HepG2 (cell line): ENCODE results near the gene GDPGP1. TPM values are rescaled to one million over a fixed set of nuclear protein-coding genes. Genes with fewer than 3 reads are reported as not detected.

Experiments
- ATAC-seq: fragments of 200-7000 bp; cut with Tn5 transposase; 3 replicates; pipeline ENCODE4 v1.9.1; 2020; ENCODE audit warnings: mild to moderate bottlenecking, moderate library complexity
- BruUV-seq: library from RNA; stranded (reverse); fragments of 400-500 nt; replicated peaks from 2 replicates; lab custom pipeline; 2021; lab: Mats Ljungman, UMichigan
- CTCF ChIA-PET: fragments of 300-600 bp; formaldehyde crosslinking; extraction: SDS; loops from one replicate; lab custom pipeline; 2021; ENCODE audit warnings: low total read pairs, inconsistent platforms, low intra/inter-chr PET ratio; lab: Yijun Ruan, JAX
- POLR2A ChIA-PET: fragments of 350-600 bp; sonication (Branson Sonifier 250); formaldehyde crosslinking; loops from one replicate; lab custom pipeline; 2020; ENCODE audit warnings: antibody characterized with exemption, inconsistent platforms; lab: Yijun Ruan, JAX
- DNase-seq: peaks from one replicate; pipeline ENCODE4 v3.0.0-alpha.2; 2015; ENCODE audit warnings: low spot score
- FAIRE-seq: peaks from 3 replicates; lab custom pipeline; 2011; peaks lifted over from hg19 to GRCh38; lab: Jason Lieb, UNC
- H2AFZ ChIP-seq: one replicate; pipeline ENCODE4 v1.6.1; 2011; ENCODE audit warnings: low read length, inconsistent platforms
- H3K27ac ChIP-seq: fragments of 300-600 bp; 3 replicates; pipeline ENCODE4 v1.8.0; 2011; ENCODE audit warnings: mixed run types, mild to moderate bottlenecking, mixed read lengths, low read length, inconsistent platforms; ENCODE audit not compliant: insufficient read depth; ENCODE audit errors: extremely low read length
- H3K27me3 ChIP-seq, 2 experiments: fragments of 200-600 bp in 1 of 2; 2 replicates in 1 of 2; 3 replicates in 1 of 2; pipeline versions ENCODE4 v1.6.0 to v1.8.0; 2011; ENCODE audit warnings: low read length in 2 of 2, mild to moderate bottlenecking in 2 of 2, moderate library complexity in 2 of 2, inconsistent platforms in 1 of 2; ENCODE audit not compliant: insufficient read depth in 2 of 2, control insufficient read depth in 1 of 2
- H3K36me3 ChIP-seq, 2 experiments: fragments of 200-600 bp in 1 of 2; replicated peaks in 1 of 2; 2 replicates in 1 of 2; 3 replicates in 1 of 2; pipeline versions ENCODE4 v1.5.1 to v1.8.0; 2011; ENCODE audit warnings: low read length in 2 of 2, inconsistent platforms in 1 of 2; ENCODE audit not compliant: insufficient read depth in 2 of 2, control insufficient read depth in 1 of 2
- H3K4me1 ChIP-seq: 2 replicates; pipeline ENCODE4 v1.5.1; 2012; ENCODE audit warnings: low read length, inconsistent platforms; ENCODE audit not compliant: insufficient read depth
- H3K4me2 ChIP-seq: 2 replicates; pipeline ENCODE4 v1.6.0; 2011; ENCODE audit warnings: low read depth, low read length, inconsistent platforms
- H3K4me3 ChIP-seq, 3 experiments: fragments of 200-600 bp in 1 of 3; sonication (generic), shearing (Covaris generic) in 1 of 3; replicated peaks in 1 of 3; 2 replicates each; pipeline ENCODE4 v1.5.1; 2011 to 2016; ENCODE audit warnings: low read length in 3 of 3, inconsistent platforms in 2 of 3, low read depth in 2 of 3, mild to moderate bottlenecking in 2 of 3, control low read depth in 1 of 3, mixed read lengths in 1 of 3; ENCODE audit not compliant: insufficient read depth in 1 of 3
- H3K79me2 ChIP-seq: one replicate; pipeline ENCODE4 v1.6.1; 2011; ENCODE audit warnings: low read length, inconsistent platforms; ENCODE audit not compliant: insufficient read depth
- H3K9ac ChIP-seq: 2 replicates; pipeline ENCODE4 v1.6.0; 2011; ENCODE audit warnings: mild to moderate bottlenecking, low read depth, low read length, inconsistent platforms; ENCODE audit not compliant: insufficient read depth
- H3K9me3 ChIP-seq: 2 replicates; pipeline ENCODE4 v1.5.1; 2012; ENCODE audit warnings: mild to moderate bottlenecking, low read length
- H4K20me1 ChIP-seq: 2 replicates; pipeline ENCODE4 v1.6.0; 2011; ENCODE audit warnings: inconsistent platforms, mild to moderate bottlenecking, low read length, moderate library complexity; ENCODE audit not compliant: insufficient read depth
- ATF5 ChIP-seq: sonication (generic); formaldehyde crosslinking; IDR thresholded peaks from 2 replicates; pipeline ENCODE4 v1.4.0; 2020; ENCODE audit warnings: mild to moderate bottlenecking, low read depth, missing genetic modification reagents
- CTCF ChIP-seq: sonication (generic); formaldehyde crosslinking; IDR thresholded peaks from 2 replicates; pipeline ENCODE4 v1.5.0; 2020; ENCODE audit warnings: mild to moderate bottlenecking, missing genetic modification reagents, moderate library complexity
- HMGXB4 ChIP-seq, 2 experiments: sonication (generic) in 1 of 2; formaldehyde crosslinking in 1 of 2; IDR thresholded peaks; 2 replicates each; pipeline versions ENCODE4 v1.4.0 to v1.6.1; 2018 to 2020; ENCODE audit warnings: missing genetic modification reagents in 2 of 2, borderline replicate concordance in 1 of 2, low read depth in 1 of 2, mild to moderate bottlenecking in 1 of 2, missing biosample characterization in 1 of 2
- KAT7 ChIP-seq: IDR thresholded peaks from 2 replicates; pipeline ENCODE4 v1.6.1; 2018; ENCODE audit warnings: borderline replicate concordance, missing compliant biosample characterization
- RAD21 ChIP-seq: fragments of 450-650 bp; formaldehyde crosslinking; IDR thresholded peaks from 2 replicates; pipeline ENCODE4 v1.5.0; 2020; ENCODE audit warnings: mild to moderate bottlenecking
- RBM39 ChIP-seq: fragments of 200-400 bp; formaldehyde crosslinking; IDR thresholded peaks from one replicate; pipeline ENCODE4 v1.6.1; 2018; ENCODE audit warnings: antibody characterized with exemption, mild to moderate bottlenecking, low read depth, low read length; ENCODE audit not compliant: poor library complexity, severe bottlenecking
- SNRNP70 ChIP-seq: fragments of 200-400 bp; formaldehyde crosslinking; IDR thresholded peaks from 2 replicates; pipeline ENCODE4 v1.6.1; 2017; ENCODE audit warnings: mild to moderate bottlenecking, low read depth, low read length, moderate library complexity
- STAG1 ChIP-seq: sonication (generic); formaldehyde crosslinking; IDR thresholded peaks from 2 replicates; pipeline ENCODE4 v1.4.0; 2020; ENCODE audit warnings: missing genetic modification reagents
- TCF12 ChIP-seq, 2 experiments: fragments of 450-650 bp in 1 of 2; sonication (generic) in 1 of 2; formaldehyde crosslinking in 1 of 2; IDR thresholded peaks; 2 replicates each; pipeline versions ENCODE4 v1.6.1 to v1.8.0; 2017 to 2022; ENCODE audit warnings: antibody characterized with exemption in 1 of 2, mild to moderate bottlenecking in 1 of 2, missing genetic modification reagents in 1 of 2, moderate library complexity in 1 of 2
- ZFP91 ChIP-seq: sonication (generic); formaldehyde crosslinking; IDR thresholded peaks from 2 replicates; pipeline ENCODE4 v1.9.0; 2022; ENCODE audit warnings: missing genetic modification reagents, mild to moderate bottlenecking, borderline replicate concordance
- ZNF512 ChIP-seq: sonication (generic); formaldehyde crosslinking; IDR thresholded peaks from 2 replicates; pipeline ENCODE4 v1.4.0; 2020; ENCODE audit warnings: mild to moderate bottlenecking, missing genetic modification reagents
- ZNF549 ChIP-seq: sonication (generic); formaldehyde crosslinking; IDR thresholded peaks from 2 replicates; pipeline ENCODE4 v1.5.0; 2020; ENCODE audit warnings: missing genetic modification reagents
- ZNF740 ChIP-seq: sonication (generic); formaldehyde crosslinking; IDR thresholded peaks from 2 replicates; pipeline ENCODE4 v1.4.0; 2020; ENCODE audit warnings: missing genetic modification reagents
- WGBS: methylation state at CpG from one replicate; pipeline ENCODE4 v1.1.6; 2017; ENCODE audit warnings: low lambda C conversion rate; 5-methylcytosine and 5-hydroxymethylcytosine counted together
- in situ Hi-C: cut with HindIII; loops from 2 replicates; pipeline ENCODE4 v1.10.0; 2017; ENCODE audit warnings: low pct_unique_long_range_greater_than_20kb; ENCODE audit not compliant: extremely low pct_ligation_motif_present
- intact Hi-C: fragments of 100-400 bp; cut with micrococcal nuclease; formaldehyde crosslinking; loops from one replicate; pipeline ENCODE4 v1.10.0; 2022; ENCODE audit not compliant: unreplicated experiment
- polyA plus RNA-seq, 8 experiments: library from polyadenylated mRNA; depleted of rRNA in 3 of 8; stranded (reverse) in 7 of 8; unstranded in 1 of 8; fragments of >200 nt; fragmentation: Illumina TruSeq in 4 of 8; extraction: Trizol in 4 of 8; gene quantifications; 2 replicates each; pipeline versions ENCODE4 v1.2.1 to v1.2.3, GENCODE V29; 2011 to 2016; ENCODE audit warnings: low read depth in 4 of 8, missing spikeins in 1 of 8, mixed read lengths in 1 of 8; ENCODE audit not compliant: insufficient read depth in 1 of 8
- total RNA-seq, 5 experiments: library from RNA; depleted of rRNA; stranded (reverse); fragments of >200 nt; fragmentation: Illumina TruSeq; extraction: Trizol; gene quantifications; 2 replicates each; pipeline ENCODE4 v1.2.3, GENCODE V29; 2016; ENCODE audit warnings: low read depth in 1 of 5

GDPGP1 gene
- total and polyA plus RNA-seq, 2 of the 13 experiments (the other 11 are each of a cell fraction or from before 2014, with no cell fraction given), result 1.5 to 4.3 TPM

- CTCF ChIA-PET, result interaction anchor here (0.8 to 4.1 kb wide), 4 partner anchors 14 to 77 kb away, joined by 3 to 41 read pairs (median 4); partner anchors contain the start of gene CIB1
- WGBS, result 81% methylated on average over 9 of the region's 17 CpGs
- peaks cover 7 to 20% of the 10 kb centered on the region in 2 experiments for H3K36me3 ChIP-seq
- no peaks in the 10 kb centered on the region for H3K4me1 ChIP-seq
- no peaks in the 10 kb centered on the region for H3K9me3 ChIP-seq
- DNase-seq (no peak), FAIRE-seq (no peak), ATAC-seq (peak; percentile 84)
- H3K4me3 ChIP-seq, result no peak overlapping the region
- H2AFZ ChIP-seq, result no peak overlapping the region
- no peak overlapping the region for H3K9ac ChIP-seq
- intact Hi-C loops (loop anchor here (1.0 to 2.0 kb wide), 2 partner anchors 19 to 76 kb away; partner anchors contain the start of gene SEMA4B), in situ Hi-C loops (no loop called here)
- H3K27ac ChIP-seq, result no peak overlapping the region
- H4K20me1 ChIP-seq, result no peaks in the 10 kb centered on the region
- H3K27me3 ChIP-seq, result no peaks in the 10 kb centered on the region
- no peaks in the 10 kb centered on the region for H3K79me2 ChIP-seq
- BruUV-seq, result no TSS peak
- H3K4me2 ChIP-seq, result no peak overlapping the region
- POLR2A ChIA-PET, result no interaction called here
- TF ChIP-seq CTCF (peak; percentile 78), SNRNP70 (no peak), STAG1 (CRISPR knock-in tag) (peak; percentile 76), RBM39 (no peak), ZNF512 (0 out of 2 replicates have a peak, but pooled peaks have one; percentile 46), ZNF549 (CRISPR knock-in tag) (no peak), ATF5 (CRISPR knock-in tag) (no peak), HMGXB4 (CRISPR knock-in tag; IDR thresholded peaks at IDR 0.05; ENCODE audit: borderline replicate concordance in 1 of 2, low read depth in 1 of 2) (0 out of 4 replicates have a peak, but pooled peaks of 1 of the 2 experiments have one; percentile 23), ZNF740 (0 out of 2 replicates have a peak, but pooled peaks have one; percentile 40), KAT7 (CRISPR knock-in tag) (no peak), RAD21 (CRISPR knock-in tag) (peak; percentile 90), TCF12 (IDR thresholded peaks at IDR 0.05) (no peak), TCF12 (CRISPR knock-in tag; IDR thresholded peaks at IDR 0.05) (no peak), ZFP91 (CRISPR knock-in tag) (peak; percentile 16; the same call in 1 of the 2 replicates)
These were observed 14.4 kb upstream of the GDPGP1 start for GRCh38 chr15:90219421-90220141.
